Osteoblast (primary cell): Measurements from ENCODE around the gene LIG3. TPM values are rescaled to one million over a fixed set of nuclear protein-coding genes. Genes with fewer than 3 reads are reported as not detected.

Experiments
- DNase-seq: peaks from one replicate; pipeline ENCODE4 v3.0.0; 2011; ENCODE audit warnings: low spot score, mixed read lengths; ENCODE audit not compliant: insufficient read length; ENCODE audit errors: missing footprints
- H2AFZ ChIP-seq: 2 replicates; pipeline ENCODE4 v1.6.0; 2011; ENCODE audit warnings: mild to moderate bottlenecking, low read length
- H3K27ac ChIP-seq: 2 replicates; pipeline ENCODE4 v1.5.1; 2011; ENCODE audit warnings: mild to moderate bottlenecking, low read depth, low read length, moderate library complexity
- H3K27me3 ChIP-seq: 2 replicates; pipeline ENCODE4 v1.6.0; 2012; ENCODE audit warnings: mild to moderate bottlenecking, control low read depth, inconsistent platforms, low read length, moderate library complexity; ENCODE audit not compliant: insufficient read depth
- H3K36me3 ChIP-seq: 2 replicates; pipeline ENCODE4 v1.5.1; 2011; ENCODE audit warnings: mild to moderate bottlenecking, low read length, control low read depth, moderate library complexity; ENCODE audit not compliant: insufficient read depth
- H3K4me1 ChIP-seq: 2 replicates; pipeline ENCODE4 v1.5.1; 2011; ENCODE audit warnings: mild to moderate bottlenecking, low read length, control low read depth, moderate library complexity; ENCODE audit not compliant: insufficient read depth
- H3K4me2 ChIP-seq: 2 replicates; pipeline ENCODE4 v1.6.0; 2011; ENCODE audit warnings: mild to moderate bottlenecking, low read length; ENCODE audit not compliant: insufficient read depth
- H3K4me3 ChIP-seq: fragments of 200-600 bp; sonication (generic); 3 replicates; pipeline ENCODE4 v1.5.1; 2012; ENCODE audit warnings: mild to moderate bottlenecking, low read length, inconsistent platforms; ENCODE audit not compliant: insufficient read depth
- H3K79me2 ChIP-seq: 2 replicates; pipeline ENCODE4 v1.6.0; 2012; ENCODE audit warnings: mild to moderate bottlenecking, low read length, control low read depth, inconsistent platforms; ENCODE audit not compliant: insufficient read depth
- H3K9me3 ChIP-seq: 2 replicates; pipeline ENCODE4 v1.5.1; 2011; ENCODE audit warnings: low read depth, low read length, control low read depth
- H4K20me1 ChIP-seq: 2 replicates; pipeline ENCODE4 v1.6.0; 2012; ENCODE audit warnings: mild to moderate bottlenecking, low read length, control low read depth; ENCODE audit not compliant: insufficient read depth
- total RNA-seq: library from RNA; depleted of rRNA; stranded (reverse); fragments of >200 nt; gene quantifications from 2 replicates; pipeline ENCODE4 v1.2.3, GENCODE V29; 2012
- TF ChIP-seq, protein P1 (sequence below): IDR thresholded peaks from 2 replicates; pipeline ENCODE4 v1.5.1; 2011; ENCODE audit warnings: mild to moderate bottlenecking, low read depth, low read length, moderate library complexity; ENCODE audit errors: extremely low read depth

LIG3 gene
- total RNA-seq, 1 donor = 26.1 TPM

- no peaks in the 10 kb centered on the region for H3K79me2 ChIP-seq
- no peak for DNase-seq
These were observed 21.2 kb downstream of the LIG3 start for GRCh38 chr17:35001549-35001948.

DNA sequence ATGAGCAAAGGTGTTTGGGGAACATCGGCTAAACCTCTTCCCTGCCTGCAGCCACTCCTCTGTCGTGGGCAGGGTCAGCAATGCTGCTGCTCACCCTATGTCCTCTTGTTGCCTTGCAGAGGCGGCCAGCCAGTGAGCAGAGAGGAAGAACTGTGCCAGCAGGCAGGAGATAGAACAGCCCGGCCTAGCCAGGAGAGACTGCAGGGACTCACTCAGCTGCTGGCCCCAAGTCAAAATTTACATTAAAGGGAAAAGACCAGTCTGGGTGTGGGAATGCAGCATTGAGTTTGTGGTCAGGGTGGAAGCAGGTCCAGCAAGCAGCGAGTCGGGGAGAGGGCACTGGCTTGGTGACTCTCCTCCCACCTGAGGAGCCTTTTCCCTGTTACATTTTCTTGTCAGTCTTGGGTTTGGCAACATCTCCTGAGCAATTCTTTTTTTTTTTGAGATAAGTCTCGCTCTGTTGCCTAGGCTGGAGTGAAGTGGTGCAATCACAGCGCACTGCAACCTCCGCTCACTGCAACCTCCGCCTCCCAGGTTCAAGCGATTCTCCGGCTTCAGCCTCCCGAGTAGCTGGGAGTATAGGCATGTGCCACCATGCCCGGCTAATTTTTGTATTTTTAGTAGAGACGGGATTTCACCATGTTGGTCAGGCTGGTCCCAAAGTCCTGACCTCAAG is 22.7 kb downstream of the LIG3 start:
- no peak overlapping the region for H3K4me3 ChIP-seq
- no peak for DNase-seq
- no peak overlapping the region for H3K27ac ChIP-seq
- H4K20me1 ChIP-seq = no peaks in the 10 kb centered on the region
- no peaks in the 10 kb centered on the region for H3K79me2 ChIP-seq
- H3K9me3 ChIP-seq = no peaks in the 10 kb centered on the region
- no peaks in the 10 kb centered on the region for H3K4me1 ChIP-seq
- H3K36me3 ChIP-seq = peaks cover 48% of the 10 kb centered on the region
- H3K4me2 ChIP-seq = no peak overlapping the region
- TF ChIP-seq, protein P1, sequence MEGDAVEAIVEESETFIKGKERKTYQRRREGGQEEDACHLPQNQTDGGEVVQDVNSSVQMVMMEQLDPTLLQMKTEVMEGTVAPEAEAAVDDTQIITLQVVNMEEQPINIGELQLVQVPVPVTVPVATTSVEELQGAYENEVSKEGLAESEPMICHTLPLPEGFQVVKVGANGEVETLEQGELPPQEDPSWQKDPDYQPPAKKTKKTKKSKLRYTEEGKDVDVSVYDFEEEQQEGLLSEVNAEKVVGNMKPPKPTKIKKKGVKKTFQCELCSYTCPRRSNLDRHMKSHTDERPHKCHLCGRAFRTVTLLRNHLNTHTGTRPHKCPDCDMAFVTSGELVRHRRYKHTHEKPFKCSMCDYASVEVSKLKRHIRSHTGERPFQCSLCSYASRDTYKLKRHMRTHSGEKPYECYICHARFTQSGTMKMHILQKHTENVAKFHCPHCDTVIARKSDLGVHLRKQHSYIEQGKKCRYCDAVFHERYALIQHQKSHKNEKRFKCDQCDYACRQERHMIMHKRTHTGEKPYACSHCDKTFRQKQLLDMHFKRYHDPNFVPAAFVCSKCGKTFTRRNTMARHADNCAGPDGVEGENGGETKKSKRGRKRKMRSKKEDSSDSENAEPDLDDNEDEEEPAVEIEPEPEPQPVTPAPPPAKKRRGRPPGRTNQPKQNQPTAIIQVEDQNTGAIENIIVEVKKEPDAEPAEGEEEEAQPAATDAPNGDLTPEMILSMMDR = no peak
- no peak overlapping the region for H2AFZ ChIP-seq
- no peaks in the 10 kb centered on the region for H3K27me3 ChIP-seq

More at GRCh38 chr17:35001549-35001948, 21.2 kb downstream of the LIG3 start:
- Histone ChIP-seq H3K27me3 (no peaks in the 10 kb centered on the region), H3K4me2 (no peak overlapping the region), H3K4me1 (peaks cover 4% of the 10 kb centered on the region), H3K9me3 (no peaks in the 10 kb centered on the region), H3K27ac (no peak overlapping the region), H3K4me3 (no peak overlapping the region), H2AFZ (no peak overlapping the region), H4K20me1 (no peaks in the 10 kb centered on the region), H3K36me3 (peaks cover 50% of the 10 kb centered on the region)
- TF ChIP-seq, protein P1 = no peak

- no peak overlapping the region for H3K4me3 ChIP-seq
- no peak overlapping the region for H2AFZ ChIP-seq
- H3K79me2 ChIP-seq = no peaks in the 10 kb centered on the region
- H3K27me3 ChIP-seq = no peaks in the 10 kb centered on the region
- H3K27ac ChIP-seq = no peak overlapping the region
- no peak overlapping the region for H3K4me2 ChIP-seq
- no peaks in the 10 kb centered on the region for H3K9me3 ChIP-seq
- peaks cover 49% of the 10 kb centered on the region for H3K36me3 ChIP-seq
- DNase-seq = peak; percentile 66
- H4K20me1 ChIP-seq = no peaks in the 10 kb centered on the region
- H3K4me1 ChIP-seq = no peaks in the 10 kb centered on the region
- TF ChIP-seq, protein P1 = no peak
These were observed 23.5 kb downstream of the LIG3 start for GRCh38 chr17:35003778-35004177.

DNA sequence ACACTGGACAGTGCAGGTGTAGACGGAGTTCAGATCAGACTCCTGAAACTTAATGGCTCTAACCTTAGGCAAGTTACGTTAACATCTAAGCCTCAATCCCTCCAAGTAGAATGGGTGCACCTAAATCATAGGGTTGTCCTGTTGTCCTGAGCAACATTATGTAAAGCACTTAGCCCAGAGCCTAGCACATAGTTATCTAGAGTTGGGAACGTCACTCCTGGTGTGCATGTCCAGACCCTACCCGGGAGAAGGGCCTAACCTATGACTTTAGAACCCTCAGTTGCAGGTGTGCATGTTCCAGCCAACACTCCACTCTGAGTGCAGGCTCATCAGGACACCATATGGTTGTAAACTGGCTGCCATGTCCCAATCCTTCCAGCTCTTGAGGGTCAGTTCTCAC is 26.0 kb downstream of the LIG3 start:
- H3K4me3 ChIP-seq = no peak overlapping the region
- peaks cover 55% of the 10 kb centered on the region for H3K36me3 ChIP-seq
- TF ChIP-seq, protein P1 = no peak
- H4K20me1 ChIP-seq = no peaks in the 10 kb centered on the region
- no peak for DNase-seq
- H3K27me3 ChIP-seq = no peaks in the 10 kb centered on the region
- H3K4me2 ChIP-seq = no peak overlapping the region
- H2AFZ ChIP-seq = no peak overlapping the region
- H3K9me3 ChIP-seq = no peaks in the 10 kb centered on the region
- no peaks in the 10 kb centered on the region for H3K79me2 ChIP-seq
- no peaks in the 10 kb centered on the region for H3K4me1 ChIP-seq
- no peak overlapping the region for H3K27ac ChIP-seq
